Bronchial epithelial cell (primary cell): ENCODE results near the gene RBM33. TPM values are rescaled to one million over a fixed set of nuclear protein-coding genes. Genes with fewer than 3 reads are reported as not detected.

Source experiments
- DNase-seq: peaks from one replicate; pipeline ENCODE4 v3.0.0-alpha.2; 2010; ENCODE audit warnings: low read depth
- FAIRE-seq: peaks from 2 replicates; lab custom pipeline; 2011; peaks lifted over from hg19 to GRCh38; lab: Jason Lieb, UNC
- H3K27me3 ChIP-seq: 2 replicates; pipeline ENCODE4 v1.5.1; 2011; ENCODE audit warnings: low read length; ENCODE audit not compliant: control insufficient read depth, insufficient read depth
- H3K36me3 ChIP-seq: 2 replicates; pipeline ENCODE4 v1.5.1; 2011; ENCODE audit warnings: low read length; ENCODE audit not compliant: control insufficient read depth, insufficient read depth
- H3K4me3 ChIP-seq: 2 replicates; pipeline ENCODE4 v1.5.1; 2011; ENCODE audit warnings: mild to moderate bottlenecking, low read depth, low read length, control low read depth
- CTCF ChIP-seq: IDR thresholded peaks from 2 replicates; pipeline ENCODE4 v1.5.1; 2011; ENCODE audit warnings: mild to moderate bottlenecking, moderate library complexity, low read length, control low read depth, inconsistent platforms; ENCODE audit not compliant: insufficient read depth, severe bottlenecking
- total RNA-seq: library from RNA; depleted of rRNA; stranded (reverse); fragments of >200 nt; gene quantifications from 2 replicates; pipeline ENCODE4 v1.2.1, GENCODE V29; 2014

The RBM33 gene
- total RNA-seq, 1 donor from 2014 or later, result 17.1 TPM

DNA sequence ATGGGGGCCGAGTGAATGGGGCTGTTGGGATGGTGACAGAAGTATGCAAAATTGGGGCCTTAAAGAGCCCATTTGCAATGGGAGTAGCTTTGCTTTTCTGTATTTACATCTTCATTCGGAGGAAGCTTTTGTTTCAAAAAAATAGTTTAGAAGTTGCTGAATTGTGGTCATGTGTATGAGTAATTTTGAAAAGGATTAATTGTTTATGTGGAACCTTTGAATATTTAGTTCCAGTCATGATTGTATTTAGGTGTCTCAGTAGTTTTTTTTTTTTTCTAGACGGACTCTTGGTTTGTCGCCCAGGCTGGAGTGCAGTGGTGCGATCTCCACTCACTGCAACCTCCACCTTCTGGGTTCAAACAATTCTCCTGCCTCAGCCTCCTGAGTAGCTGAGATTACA is 37.2 kb downstream of the RBM33 start:
- TF ChIP-seq CTCF, result no peak
- FAIRE-seq (no peak), DNase-seq (no peak)
- no peak overlapping the region for H3K4me3 ChIP-seq
- H3K27me3 ChIP-seq, result no peaks in the 10 kb centered on the region
- peaks cover 6% of the 10 kb centered on the region for H3K36me3 ChIP-seq

- Histone ChIP-seq H3K4me3 (no peak overlapping the region), H3K36me3 (peaks cover 6% of the 10 kb centered on the region), H3K27me3 (no peaks in the 10 kb centered on the region)
- no peak for TF ChIP-seq CTCF
- DNase-seq (no peak), FAIRE-seq (no peak)
Observed at GRCh38 chr7:155682484-155682883, 38.0 kb downstream of the RBM33 start.

GRCh38 chr7:155683098-155683497 is 38.6 kb downstream of the RBM33 start:
- Histone ChIP-seq H3K4me3 (no peak overlapping the region), H3K27me3 (no peaks in the 10 kb centered on the region), H3K36me3 (peaks cover 6% of the 10 kb centered on the region)
- no peak for DNase-seq
- no peak for TF ChIP-seq CTCF
- no peak for FAIRE-seq

GRCh38 chr7:155683714-155684113 is 39.3 kb downstream of the RBM33 start:
- no peak for TF ChIP-seq CTCF
- FAIRE-seq (no peak), DNase-seq (no peak)
- no peak overlapping the region for H3K4me3 ChIP-seq
- H3K36me3 ChIP-seq, result peaks cover 6% of the 10 kb centered on the region
- no peaks in the 10 kb centered on the region for H3K27me3 ChIP-seq

DNA sequence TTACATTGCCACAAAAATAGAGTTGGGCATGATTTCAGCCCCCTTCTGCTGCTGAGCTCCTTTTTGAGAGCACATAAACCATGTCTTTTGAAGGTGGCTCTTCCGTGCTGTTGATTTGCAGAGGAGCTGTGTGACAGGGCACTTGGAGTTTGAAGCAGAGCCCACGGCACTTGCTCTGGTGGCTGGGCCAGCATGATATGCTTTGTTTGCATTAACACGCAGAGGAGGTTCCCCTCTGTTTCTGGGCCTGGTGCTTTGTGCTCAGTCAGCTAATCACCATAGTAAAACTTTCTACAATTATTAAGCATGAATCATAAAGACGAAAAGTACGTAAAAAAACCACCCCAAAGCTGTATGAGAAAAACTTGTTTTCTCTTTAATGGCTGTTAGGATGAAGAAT is 40.1 kb downstream of the RBM33 start:
- FAIRE-seq (no peak), DNase-seq (no peak)
- H3K36me3 ChIP-seq, result peaks cover 6% of the 10 kb centered on the region
- no peak overlapping the region for H3K4me3 ChIP-seq
- no peaks in the 10 kb centered on the region for H3K27me3 ChIP-seq
- TF ChIP-seq CTCF, result no peak

DNA sequence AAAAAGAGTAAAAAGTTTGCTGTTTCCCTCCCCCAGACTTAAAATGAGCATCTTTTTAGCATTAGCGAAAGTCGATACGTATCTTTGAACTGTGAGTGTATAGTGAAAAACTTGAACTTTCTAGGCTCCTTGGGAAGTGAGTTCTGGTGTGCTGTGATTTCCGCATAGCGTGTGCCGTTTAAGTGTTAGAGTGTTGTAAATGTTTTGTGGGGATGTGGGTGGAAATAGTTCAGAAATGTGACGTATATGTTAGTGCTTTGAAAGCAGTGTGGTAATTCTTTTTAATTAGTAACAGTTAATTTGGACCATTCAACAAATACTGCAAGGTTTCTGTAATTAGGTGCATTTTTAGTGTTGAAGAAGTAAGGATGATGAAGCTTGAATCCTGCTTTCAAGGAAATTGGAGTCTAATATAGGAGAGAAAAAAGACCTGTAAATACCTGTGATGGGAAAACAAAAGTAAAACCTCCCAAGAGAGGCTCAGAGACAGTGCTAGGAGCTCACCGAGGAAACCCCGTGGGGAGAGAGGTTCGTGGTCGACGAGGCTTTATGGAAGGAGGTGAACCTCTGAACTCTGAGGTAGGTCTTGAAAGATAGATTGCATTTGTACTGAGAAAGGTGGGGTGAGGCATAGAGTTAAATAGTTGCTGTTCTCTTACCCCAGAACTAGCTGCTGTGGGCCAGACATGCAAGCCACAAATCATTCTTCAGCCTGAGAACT is 40.8 kb downstream of the RBM33 start:
- no peak for FAIRE-seq
- no peak for DNase-seq
- Histone ChIP-seq H3K27me3 (no peaks in the 10 kb centered on the region), H3K36me3 (peaks cover 6% of the 10 kb centered on the region), H3K4me3 (no peak overlapping the region)
- TF ChIP-seq CTCF, result no peak
